Fibroblast of lung (primary cell): ENCODE results near the gene CHRM1.

ENCODE experiments used
- CTCF ChIP-seq, 2 donors: IDR thresholded peaks in 1 of 2; conservative IDR thresholded peaks in 1 of 2; 1 replicate in 1 of 2; 2 replicates in 1 of 2; pipeline ENCODE4 v1.5.1; 2011 to 2012; ENCODE audit warnings: low read length in 2 of 2, control low read depth in 1 of 2, inconsistent platforms in 1 of 2, low read depth in 1 of 2, mild to moderate bottlenecking in 1 of 2
- EZH2 ChIP-seq: IDR thresholded peaks from 2 replicates; pipeline ENCODE4 v1.5.1; 2012; ENCODE audit warnings: low read length, control low read depth, mild to moderate bottlenecking; ENCODE audit errors: missing control alignments

- TF ChIP-seq CTCF (conservative IDR thresholded peaks at IDR 0.05 in 1 of 2, IDR thresholded peaks at IDR 0.05 in 1 of 2; ENCODE audit: low read depth in 1 of 2, low read length in 2 of 2): no peak
- TF ChIP-seq EZH2: peak; percentile 6
Measured at GRCh38 chr11:62926680-62927455, 5.7 kb upstream of the CHRM1 start.
